Activated naive CD8-positive, alpha-beta T cell treated with anti-CD3 and anti-CD28 coated beads, Interleukin-2, amount 10 ng/mL, durations not matched to agents 7 days and 5 days (primary cell): ENCODE measurements around the gene ZNF608. TPM values are rescaled to one million over a fixed set of nuclear protein-coding genes. Genes with fewer than 3 reads are reported as not detected.
A peak's percentile ranks its signal among the peaks of the same experiment; 100 is the strongest.

ENCODE experiments used
- ATAC-seq: fragments of 150-1000 bp; cut with Tn5 transposase; one replicate; pipeline ENCODE4 v1.10.0; 2021; ENCODE audit warnings: low read depth, moderate library complexity
- POLR2A ChIA-PET: fragments of 350-600 bp; sonication (Branson Sonifier 250); formaldehyde crosslinking; loops from one replicate; lab custom pipeline; 2021; ENCODE audit warnings: antibody characterized with exemption; lab: Charles Lee
- DNase-seq: peaks from one replicate; pipeline ENCODE4 v3.0.0; 2021
- H3K27ac Mint-ChIP-seq: one replicate; pipeline ENCODE4 v1.8.0; 2022; ENCODE audit warnings: mild to moderate bottlenecking, mixed read lengths
- H3K27me3 Mint-ChIP-seq: one replicate; pipeline ENCODE4 v1.8.0; 2022; ENCODE audit warnings: mild to moderate bottlenecking, moderate library complexity, mixed read lengths
- H3K36me3 Mint-ChIP-seq: one replicate; pipeline ENCODE4 v1.8.0; 2021; ENCODE audit warnings: mild to moderate bottlenecking, mixed read lengths
- H3K4me1 Mint-ChIP-seq: one replicate; pipeline ENCODE4 v1.8.0; 2021; ENCODE audit warnings: mixed read lengths
- H3K4me3 Mint-ChIP-seq: one replicate; pipeline ENCODE4 v1.8.0; 2022; ENCODE audit warnings: mild to moderate bottlenecking, moderate library complexity, mixed read lengths
- H3K9me3 Mint-ChIP-seq: one replicate; pipeline ENCODE4 v1.8.0; 2021; ENCODE audit warnings: mixed read lengths
- total RNA-seq, 2 experiments: library from RNA; stranded (reverse); gene quantifications; one replicate each; pipeline ENCODE4 v1.2.3, GENCODE V29; 2021

The ZNF608 gene
- total RNA-seq, 2 experiments from 2014 or later = not detected

GRCh38 chr5:124772457-124773200 lies 26.2 kb upstream of the ZNF608 start:
- H3K4me3 Mint-ChIP-seq = no peak overlapping the region
- H3K27me3 Mint-ChIP-seq = no peaks in the 10 kb centered on the region
- DNase-seq = no peak
- POLR2A ChIA-PET = no interaction called here
- H3K36me3 Mint-ChIP-seq = no peaks in the 10 kb centered on the region
- no peaks in the 10 kb centered on the region for H3K4me1 Mint-ChIP-seq
- ATAC-seq = no peak
- H3K9me3 Mint-ChIP-seq = no peaks in the 10 kb centered on the region
- no peak overlapping the region for H3K27ac Mint-ChIP-seq

GRCh38 chr5:124771761-124772160 lies 25.3 kb upstream of the ZNF608 start:
- POLR2A ChIA-PET = no interaction called here
- no peak overlapping the region for H3K4me3 Mint-ChIP-seq
- H3K9me3 Mint-ChIP-seq = no peaks in the 10 kb centered on the region
- DNase-seq = no peak
- H3K27ac Mint-ChIP-seq = no peak overlapping the region
- H3K36me3 Mint-ChIP-seq = no peaks in the 10 kb centered on the region
- no peaks in the 10 kb centered on the region for H3K4me1 Mint-ChIP-seq
- no peak for ATAC-seq
- no peaks in the 10 kb centered on the region for H3K27me3 Mint-ChIP-seq

GRCh38 chr5:124764992-124765611 lies 18.7 kb upstream of the ZNF608 start:
- DNase-seq (no peak), ATAC-seq (no peak)
- no peak overlapping the region for H3K27ac Mint-ChIP-seq
- POLR2A ChIA-PET = no interaction called here
- no peak overlapping the region for H3K4me3 Mint-ChIP-seq
- H3K36me3 Mint-ChIP-seq = no peaks in the 10 kb centered on the region
- H3K4me1 Mint-ChIP-seq = no peaks in the 10 kb centered on the region
- H3K9me3 Mint-ChIP-seq = no peaks in the 10 kb centered on the region
- H3K27me3 Mint-ChIP-seq = no peaks in the 10 kb centered on the region

- no peaks in the 10 kb centered on the region for H3K4me1 Mint-ChIP-seq
- DNase-seq = no peak
- POLR2A ChIA-PET = no interaction called here
- no peak for ATAC-seq
- H3K9me3 Mint-ChIP-seq = no peaks in the 10 kb centered on the region
- H3K27me3 Mint-ChIP-seq = no peaks in the 10 kb centered on the region
- no peaks in the 10 kb centered on the region for H3K36me3 Mint-ChIP-seq
- H3K4me3 Mint-ChIP-seq = no peak overlapping the region
- H3K27ac Mint-ChIP-seq = no peak overlapping the region
Observed at GRCh38 chr5:124764585-124764984, 18.1 kb upstream of the ZNF608 start.

DNA sequence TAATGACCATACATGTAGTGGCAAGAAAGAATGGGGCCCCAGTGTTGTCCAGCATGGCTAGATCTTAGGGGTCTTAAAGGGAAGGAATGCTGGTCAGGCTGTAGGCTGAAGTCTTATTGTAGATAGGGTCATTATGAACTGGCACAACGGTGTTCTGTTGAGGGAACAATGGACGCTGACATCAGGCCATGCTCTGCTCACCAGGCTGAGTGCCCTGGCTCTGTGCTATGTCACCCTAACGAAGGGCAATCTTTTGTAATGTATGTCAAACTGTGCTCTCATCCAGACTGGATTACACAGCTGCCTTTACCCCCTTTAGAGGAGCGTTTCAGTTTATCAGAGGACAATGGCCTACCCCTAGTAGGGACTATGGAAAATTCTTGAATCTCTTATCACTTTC lies 14.6 kb upstream of the ZNF608 start:
- Mint-ChIP-seq H3K27ac (no peak overlapping the region), H3K36me3 (no peaks in the 10 kb centered on the region), H3K27me3 (no peaks in the 10 kb centered on the region), H3K4me1 (no peaks in the 10 kb centered on the region), H3K4me3 (no peak overlapping the region), H3K9me3 (no peaks in the 10 kb centered on the region)
- POLR2A ChIA-PET = interaction anchor here (0.6 kb wide), 1 partner anchor 338 kb away, joined by 3 read pairs; no protein-coding TSS in a partner anchor
- no peak for DNase-seq
- ATAC-seq = no peak

GRCh38 chr5:124760608-124761007 lies 14.2 kb upstream of the ZNF608 start:
- Mint-ChIP-seq H3K36me3 (no peaks in the 10 kb centered on the region), H3K9me3 (no peaks in the 10 kb centered on the region), H3K4me3 (no peak overlapping the region), H3K4me1 (no peaks in the 10 kb centered on the region), H3K27ac (no peak overlapping the region), H3K27me3 (no peaks in the 10 kb centered on the region)
- ATAC-seq = no peak
- POLR2A ChIA-PET = interaction anchor here (0.6 kb wide), 1 partner anchor 339 kb away, joined by 3 read pairs; no protein-coding TSS in a partner anchor
- no peak for DNase-seq

GRCh38 chr5:124755565-124755964 lies 9.1 kb upstream of the ZNF608 start:
- H3K4me1 Mint-ChIP-seq = no peaks in the 10 kb centered on the region

GRCh38 chr5:124755041-124755440 lies 8.6 kb upstream of the ZNF608 start:
- no peaks in the 10 kb centered on the region for H3K4me1 Mint-ChIP-seq
- POLR2A ChIA-PET = no interaction called here
- no peak for ATAC-seq
- H3K4me3 Mint-ChIP-seq = no peak overlapping the region
- H3K27ac Mint-ChIP-seq = no peak overlapping the region
- H3K27me3 Mint-ChIP-seq = peaks cover 9% of the 10 kb centered on the region
- DNase-seq = no peak
- peaks cover 1% of the 10 kb centered on the region for H3K9me3 Mint-ChIP-seq
- no peaks in the 10 kb centered on the region for H3K36me3 Mint-ChIP-seq

More at GRCh38 chr5:124755565-124755964, 9.1 kb upstream of the ZNF608 start:
- H3K9me3 Mint-ChIP-seq = peaks cover 1% of the 10 kb centered on the region
- H3K27me3 Mint-ChIP-seq = peaks cover 7% of the 10 kb centered on the region
- H3K4me3 Mint-ChIP-seq = no peak overlapping the region
- POLR2A ChIA-PET = no interaction called here
- H3K36me3 Mint-ChIP-seq = no peaks in the 10 kb centered on the region
- ATAC-seq (no peak), DNase-seq (no peak)
- H3K27ac Mint-ChIP-seq = no peak overlapping the region

- H3K27me3 Mint-ChIP-seq = peaks cover 9% of the 10 kb centered on the region
- H3K4me1 Mint-ChIP-seq = no peaks in the 10 kb centered on the region
- peaks cover 1% of the 10 kb centered on the region for H3K9me3 Mint-ChIP-seq
- no peak overlapping the region for H3K4me3 Mint-ChIP-seq
- POLR2A ChIA-PET = no interaction called here
- H3K27ac Mint-ChIP-seq = no peak overlapping the region
- DNase-seq (no peak), ATAC-seq (no peak)
- no peaks in the 10 kb centered on the region for H3K36me3 Mint-ChIP-seq
Observed at GRCh38 chr5:124754206-124754927, 7.9 kb upstream of the ZNF608 start.

DNA sequence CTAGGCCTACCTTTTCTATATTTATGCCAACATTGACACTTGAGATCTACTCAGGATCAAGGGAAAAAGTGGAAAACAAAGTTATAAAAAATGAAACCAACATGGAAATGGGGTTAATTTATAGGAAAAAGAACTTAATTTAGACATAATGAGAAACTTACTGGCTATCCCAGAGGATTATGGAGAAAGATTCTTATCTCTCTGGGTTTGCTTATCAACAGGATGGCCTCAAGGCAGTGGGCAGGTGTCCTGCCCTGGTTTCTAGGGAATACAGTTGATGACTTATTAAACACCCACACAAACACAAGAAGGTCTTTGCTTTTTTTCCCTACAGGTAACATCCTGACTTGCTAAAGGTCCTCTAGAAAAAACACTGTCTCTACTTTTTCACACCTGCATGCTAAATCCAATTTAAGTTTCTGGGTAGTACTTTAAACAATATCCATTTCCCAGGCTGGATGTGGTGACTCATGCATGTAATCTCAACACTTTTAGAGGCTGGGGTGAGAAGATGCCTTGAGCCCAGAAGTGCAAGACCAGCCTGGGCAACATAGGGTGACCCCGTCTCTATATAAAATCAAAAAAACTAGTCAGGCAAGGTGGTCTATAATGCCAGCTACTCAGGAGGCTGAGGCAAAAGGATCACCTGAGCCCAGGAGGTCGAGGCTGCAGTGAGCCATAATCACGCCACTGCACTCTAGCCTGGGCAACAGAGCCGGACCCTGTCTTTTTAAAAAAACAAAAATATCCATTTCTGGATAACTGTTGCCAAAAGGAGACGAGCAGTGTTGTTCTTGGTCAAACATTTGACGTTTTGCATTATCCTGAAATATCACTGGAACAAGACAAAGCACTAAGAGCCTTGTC lies 6.6 kb upstream of the ZNF608 start:
- Mint-ChIP-seq H3K4me3 (no peak overlapping the region), H3K9me3 (peaks cover 1% of the 10 kb centered on the region), H3K36me3 (no peaks in the 10 kb centered on the region), H3K27ac (no peak overlapping the region), H3K4me1 (peaks cover 4% of the 10 kb centered on the region), H3K27me3 (peaks cover 9% of the 10 kb centered on the region)
- ATAC-seq = no peak
- POLR2A ChIA-PET = no interaction called here
- no peak for DNase-seq

- no peak overlapping the region for H3K27ac Mint-ChIP-seq
- ATAC-seq (no peak), DNase-seq (no peak)
- no peak overlapping the region for H3K4me3 Mint-ChIP-seq
- peaks cover 9% of the 10 kb centered on the region for H3K27me3 Mint-ChIP-seq
- peaks cover 17% of the 10 kb centered on the region for H3K4me1 Mint-ChIP-seq
- no peaks in the 10 kb centered on the region for H3K36me3 Mint-ChIP-seq
- POLR2A ChIA-PET = no interaction called here
- H3K9me3 Mint-ChIP-seq = peaks cover 1% of the 10 kb centered on the region
Observed at GRCh38 chr5:124751031-124751430, 4.6 kb upstream of the ZNF608 start.

- H3K9me3 Mint-ChIP-seq = peaks cover 1% of the 10 kb centered on the region
- H3K36me3 Mint-ChIP-seq = no peaks in the 10 kb centered on the region
- H3K4me1 Mint-ChIP-seq = peaks cover 17% of the 10 kb centered on the region
- no peak overlapping the region for H3K27ac Mint-ChIP-seq
- POLR2A ChIA-PET = interaction anchor here (0.7 kb wide), 1 partner anchor 154 kb away, joined by 3 read pairs; no protein-coding TSS in a partner anchor
- H3K27me3 Mint-ChIP-seq = peaks cover 9% of the 10 kb centered on the region
- DNase-seq (no peak), ATAC-seq (no peak)
- H3K4me3 Mint-ChIP-seq = peak overlapping the region; percentile 54
Observed at GRCh38 chr5:124748687-124749594, 2.5 kb upstream of the ZNF608 start.
